T-cell (primary cell): ENCODE data around the gene KRTAP10-12. TPM values are rescaled to one million over a fixed set of nuclear protein-coding genes. Genes with fewer than 3 reads are reported as not detected.

Source experiments
- ATAC-seq, 4 experiments: fragments of 200-7000 bp in 3 of 4; fragments of 150-1000 bp in 1 of 4; cut with Tn5 transposase; replicated peaks in 1 of 4; 1 replicate in 3 of 4; 2 replicates in 1 of 4; pipeline ENCODE4 v1.10.0; 2021; ENCODE audit warnings: moderate library complexity in 3 of 4, mild to moderate bottlenecking in 2 of 4, moderate number of reproducible peaks in 1 of 4
- CTCF ChIA-PET, 2 donors: fragments of 300-600 bp; sonication (Branson Sonifier 250); formaldehyde crosslinking; loops; one replicate each; lab custom pipeline; 2022; ENCODE audit warnings: antibody characterized with exemption in 2 of 2; lab: Charles Lee
- POLR2A ChIA-PET, 2 donors: fragments of 300-600 bp; sonication (Branson Sonifier 250); formaldehyde crosslinking; loops; one replicate each; lab custom pipeline; 2022; ENCODE audit warnings: antibody characterized with exemption in 2 of 2; lab: Charles Lee
- DNase-seq, 35 experiments: peaks; one replicate each; pipeline versions ENCODE4 v3.0.0 to v3.0.0-alpha.2; 2013 to 2023
- H3K27ac ChIP-seq: one replicate; pipeline ENCODE4 v1.5.1; 2013; ENCODE audit warnings: low read length
- H3K27me3 ChIP-seq, 2 experiments: replicated peaks in 1 of 2; 1 replicate in 1 of 2; 2 replicates in 1 of 2; pipeline versions ENCODE4 v1.6.1 to v1.7.0; 2013; ENCODE audit warnings: low read length in 1 of 2, mixed read lengths in 1 of 2; ENCODE audit not compliant: control insufficient read depth in 2 of 2, insufficient read depth in 2 of 2; ENCODE audit errors: extremely low read depth in 1 of 2
- H3K36me3 ChIP-seq, 2 donors: 1 replicate in 1 of 2; 2 replicates in 1 of 2; pipeline versions ENCODE4 v1.6.1 to v1.7.0; 2013; ENCODE audit warnings: low read length in 1 of 2; ENCODE audit not compliant: control insufficient read depth in 2 of 2, insufficient read depth in 1 of 2; ENCODE audit errors: extremely low read depth in 1 of 2
- H3K4me1 ChIP-seq, 2 experiments: 1 replicate in 1 of 2; 2 replicates in 1 of 2; pipeline versions ENCODE4 v1.6.1 to v1.7.0; 2013; ENCODE audit warnings: low read length in 2 of 2, mixed read lengths in 1 of 2; ENCODE audit not compliant: insufficient read depth in 2 of 2, control insufficient read depth in 1 of 2; ENCODE audit errors: extremely low read depth in 1 of 2
- H3K4me3 ChIP-seq, 2 donors: 1 replicate in 1 of 2; 2 replicates in 1 of 2; pipeline versions ENCODE4 v1.5.1 to v1.7.0; 2013; ENCODE audit warnings: mild to moderate bottlenecking in 2 of 2, low read length in 1 of 2, moderate library complexity in 1 of 2; ENCODE audit not compliant: control insufficient read depth in 1 of 2; ENCODE audit errors: extremely low read depth in 1 of 2
- H3K9me3 ChIP-seq: 2 replicates; pipeline ENCODE4 v1.7.0; 2013
- H3K27ac Mint-ChIP-seq, 2 donors: one replicate each; pipeline ENCODE4 v1.8.0; 2020 to 2021; ENCODE audit warnings: mild to moderate bottlenecking in 2 of 2, mixed read lengths in 2 of 2
- H3K27me3 Mint-ChIP-seq, 2 donors: one replicate each; pipeline ENCODE4 v1.8.0; 2021 to 2022; ENCODE audit warnings: mixed read lengths in 2 of 2
- H3K36me3 Mint-ChIP-seq: one replicate; pipeline ENCODE4 v1.8.0; 2021; ENCODE audit warnings: mixed read lengths
- H3K4me1 Mint-ChIP-seq, 3 donors: one replicate each; pipeline ENCODE4 v1.8.0; 2020 to 2022; ENCODE audit warnings: mixed read lengths in 3 of 3, mild to moderate bottlenecking in 1 of 3
- H3K4me3 Mint-ChIP-seq, 3 donors: one replicate each; pipeline ENCODE4 v1.8.0; 2020 to 2022; ENCODE audit warnings: mild to moderate bottlenecking in 3 of 3, mixed read lengths in 3 of 3, moderate library complexity in 3 of 3
- H3K9me3 Mint-ChIP-seq, 3 donors: one replicate each; pipeline ENCODE4 v1.8.0; 2020 to 2022; ENCODE audit warnings: mixed read lengths in 3 of 3
- WGBS: methylation state at CpG from one replicate; pipeline ENCODE4 v1.1.5; 2013; ENCODE audit warnings: missing lambda C conversion rate; ENCODE audit not compliant: insufficient coverage; 5-methylcytosine and 5-hydroxymethylcytosine counted together
- total RNA-seq, 35 experiments: library from RNA in 6 of 35; stranded (reverse) in 6 of 35; fragments of 120-200 nt in 1 of 35; gene quantifications; one replicate each; pipeline versions ENCODE4 v1.2.1 to v1.2.4 and lab custom pipeline; 2013 to 2026

The KRTAP10-12 gene
- total RNA-seq, 5 donors from 2014 or later (not counting 1 experiment from before 2014, with no cell fraction given), result not detected

DNA sequence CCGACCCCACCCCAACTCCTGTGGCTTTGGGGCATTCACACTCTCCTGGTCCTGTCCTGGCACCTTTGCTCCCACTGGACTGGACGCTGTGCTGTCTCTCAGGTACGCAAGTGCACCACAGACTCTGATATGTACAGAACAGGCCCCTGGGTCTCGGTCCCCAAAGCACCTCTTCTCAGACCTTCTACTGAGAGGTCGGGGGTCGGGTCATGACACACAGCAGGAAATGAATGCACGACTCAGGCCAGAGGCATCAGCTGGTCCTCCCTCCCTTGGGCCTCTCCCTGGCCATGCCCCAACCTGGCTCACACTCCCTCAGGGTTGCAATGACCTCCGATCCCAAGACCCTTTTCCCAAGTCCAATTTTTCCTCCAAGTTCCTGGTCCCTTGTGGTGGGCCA lies 1.8 kb upstream of the KRTAP10-12 start:
- ChIA-PET POLR2A (no interaction called here), CTCF (interaction anchor here in 1 of 2 donors (0.8 kb wide), 1 partner anchor 99 kb away, joined by 7 read pairs; no protein-coding TSS in a partner anchor)
- no peaks in the 10 kb centered on the region for H3K36me3 ChIP-seq
- H3K9me3 Mint-ChIP-seq, result peaks cover 6 to 22% (median 14%) of the 10 kb centered on the region in 3 donors
- WGBS, result 75% methylated on average over 4 of the region's 8 CpGs
- H3K4me3 Mint-ChIP-seq, result no peak overlapping the region
- H3K27me3 ChIP-seq, result peaks cover 3 to 41% of the 10 kb centered on the region in 2 experiments
- H3K9me3 ChIP-seq, result peaks cover 2% of the 10 kb centered on the region
- no peaks in the 10 kb centered on the region for H3K36me3 Mint-ChIP-seq
- peaks cover 0 to 7% of the 10 kb centered on the region in 2 experiments for H3K4me1 ChIP-seq
- H3K27me3 Mint-ChIP-seq, result peaks cover 37 to 41% of the 10 kb centered on the region in 2 donors
- H3K27ac Mint-ChIP-seq, result no peak overlapping the region
- ATAC-seq (no peak), DNase-seq (no peak)
- no peak overlapping the region for H3K4me3 ChIP-seq
- H3K27ac ChIP-seq, result no peak overlapping the region
- peaks cover 18 to 27% (median 22%) of the 10 kb centered on the region in 3 donors for H3K4me1 Mint-ChIP-seq

DNA sequence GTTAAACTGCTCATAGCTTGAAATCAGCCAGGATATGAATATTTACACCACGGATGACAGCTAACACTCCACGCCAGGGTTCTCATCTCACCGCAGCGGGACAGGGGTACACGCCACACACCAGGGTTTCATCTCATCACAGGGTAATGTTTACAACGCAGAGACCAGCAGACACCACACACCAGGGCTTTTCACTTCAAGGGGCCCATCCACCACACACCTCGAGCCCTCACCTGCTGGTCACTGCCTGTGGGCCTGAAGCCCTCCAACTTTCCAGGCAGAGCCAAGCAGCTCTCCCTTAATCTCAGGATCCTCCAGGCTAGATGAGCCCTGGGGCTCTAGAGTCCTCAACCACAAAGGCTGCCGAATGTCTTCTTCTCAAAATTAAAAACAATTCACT lies 1.3 kb upstream of the KRTAP10-12 start:
- Mint-ChIP-seq H3K9me3 (peaks cover 6 to 22% (median 14%) of the 10 kb centered on the region in 3 donors), H3K27ac (no peak overlapping the region), H3K4me3 (no peak overlapping the region), H3K36me3 (no peaks in the 10 kb centered on the region), H3K4me1 (peaks cover 18 to 27% (median 22%) of the 10 kb centered on the region in 3 donors), H3K27me3 (peaks cover 37 to 46% of the 10 kb centered on the region in 2 donors)
- ChIA-PET POLR2A (no interaction called here), CTCF (no interaction called here)
- WGBS, result 84% methylated on average over 7 of the region's 8 CpGs
- Histone ChIP-seq H3K27me3 (peaks cover 4 to 45% of the 10 kb centered on the region in 2 experiments), H3K9me3 (peaks cover 2% of the 10 kb centered on the region), H3K4me1 (peaks cover 0 to 7% of the 10 kb centered on the region in 2 experiments), H3K36me3 (no peaks in the 10 kb centered on the region), H3K4me3 (no peak overlapping the region), H3K27ac (no peak overlapping the region)
- DNase-seq (no peak), ATAC-seq (no peak)

DNA sequence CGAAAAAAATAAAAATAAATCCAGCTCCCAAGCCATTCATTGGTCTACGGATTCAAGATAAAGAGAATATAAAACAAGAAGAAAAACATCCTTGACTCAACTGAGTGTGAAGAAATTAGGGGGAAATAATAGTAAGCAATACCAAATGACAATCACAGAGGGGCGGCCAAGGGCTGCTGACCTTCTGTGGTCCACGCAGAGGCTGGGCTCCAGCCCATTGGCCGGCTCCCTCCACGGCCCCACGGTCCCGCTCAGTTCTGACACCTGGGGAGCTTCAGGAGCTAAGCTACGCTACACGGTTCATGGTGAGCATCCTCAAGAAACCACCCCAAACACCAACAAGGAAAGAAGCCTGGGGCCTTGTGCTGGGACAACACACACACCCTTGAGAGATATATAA lies 400 bp upstream of the KRTAP10-12 start:
- peaks cover 2% of the 10 kb centered on the region for H3K9me3 ChIP-seq
- WGBS, result 90% methylated on average over 2 of the region's 10 CpGs
- peaks cover 6 to 22% (median 14%) of the 10 kb centered on the region in 3 donors for H3K9me3 Mint-ChIP-seq
- peaks cover 0 to 7% of the 10 kb centered on the region in 2 experiments for H3K4me1 ChIP-seq
- peaks cover 4 to 55% of the 10 kb centered on the region in 2 experiments for H3K27me3 ChIP-seq
- no peak overlapping the region for H3K27ac Mint-ChIP-seq
- ChIA-PET CTCF (interaction anchor here in 1 of 2 donors (0.7 kb wide), 1 partner anchor 11 kb away, joined by 3 read pairs; no protein-coding TSS in a partner anchor), POLR2A (no interaction called here)
- DNase-seq, result no peak
- no peaks in the 10 kb centered on the region for H3K36me3 Mint-ChIP-seq
- no peak overlapping the region for H3K4me3 ChIP-seq
- H3K36me3 ChIP-seq, result no peaks in the 10 kb centered on the region
- H3K4me3 Mint-ChIP-seq, result no peak overlapping the region
- no peak for ATAC-seq
- H3K27ac ChIP-seq, result no peak overlapping the region
- H3K4me1 Mint-ChIP-seq, result peaks cover 10 to 21% (median 18%) of the 10 kb centered on the region in 3 donors
- H3K27me3 Mint-ChIP-seq, result peaks cover 47 to 54% of the 10 kb centered on the region in 2 donors

DNA sequence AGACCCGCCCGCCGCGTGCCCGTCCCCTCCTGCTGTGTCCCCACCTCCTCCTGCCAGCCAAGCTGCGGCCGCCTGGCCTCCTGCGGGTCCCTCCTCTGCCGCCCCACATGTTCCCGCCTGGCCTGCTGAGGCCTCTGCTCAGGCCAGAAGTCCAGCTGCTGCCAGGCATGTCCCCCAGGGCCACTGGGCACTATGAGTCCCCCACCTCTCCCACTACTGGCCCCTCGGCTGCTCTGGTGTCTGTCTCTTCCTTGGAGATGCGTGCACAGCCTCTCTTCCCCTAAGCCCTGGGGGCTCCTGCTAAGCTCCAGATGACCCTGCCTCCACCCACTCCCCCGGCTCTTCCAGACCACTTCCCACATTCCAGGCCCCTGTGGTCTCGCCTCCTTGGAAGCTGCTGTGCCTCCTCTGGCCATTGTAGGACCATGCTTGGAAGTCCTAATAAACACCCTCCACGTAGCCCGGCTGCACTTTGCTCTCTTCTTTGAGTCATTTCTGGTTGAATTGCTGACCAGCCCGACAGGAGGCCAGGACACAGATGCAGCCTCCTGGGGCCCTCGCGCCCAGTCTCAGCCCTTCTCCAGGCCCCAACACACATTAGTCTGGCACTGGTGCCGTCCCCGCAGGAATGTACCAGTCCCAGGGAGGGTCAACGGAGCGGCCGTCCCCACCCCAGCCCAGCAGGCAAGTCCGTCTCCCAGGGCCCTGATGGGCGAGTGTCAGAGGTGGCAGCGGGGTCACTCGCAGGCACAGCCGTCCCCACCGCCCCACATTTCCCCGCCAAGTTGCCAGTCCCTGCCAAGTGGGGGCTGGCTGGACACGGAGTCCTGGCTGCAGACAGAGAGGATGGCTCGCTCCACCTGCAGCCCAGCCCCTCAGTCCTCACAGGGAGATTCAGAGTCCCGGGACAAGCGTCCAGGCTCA lies 1.1 kb downstream of the KRTAP10-12 start:
- WGBS, result 45% methylated on average over 27 of the region's 35 CpGs
- DNase-seq (no peak), ATAC-seq (no peak)
- Mint-ChIP-seq H3K27me3 (peaks cover 58 to 68% of the 10 kb centered on the region in 2 donors), H3K4me3 (no peak overlapping the region), H3K27ac (peak overlapping the region in 1 of 2 donors; percentile 78), H3K4me1 (peaks cover 5 to 20% (median 13%) of the 10 kb centered on the region in 3 donors), H3K9me3 (peaks cover 3 to 9% (median 7%) of the 10 kb centered on the region in 3 donors), H3K36me3 (no peaks in the 10 kb centered on the region)
- H3K27ac ChIP-seq, result no peak overlapping the region
- no peak overlapping the region for H3K4me3 ChIP-seq
- H3K27me3 ChIP-seq, result peaks cover 4 to 70% of the 10 kb centered on the region in 2 experiments
- H3K36me3 ChIP-seq, result no peaks in the 10 kb centered on the region
- H3K9me3 ChIP-seq, result peaks cover 2% of the 10 kb centered on the region
- POLR2A ChIA-PET, result no interaction called here
- peaks cover 0 to 7% of the 10 kb centered on the region in 2 experiments for H3K4me1 ChIP-seq
- CTCF ChIA-PET, result no interaction called here

DNA sequence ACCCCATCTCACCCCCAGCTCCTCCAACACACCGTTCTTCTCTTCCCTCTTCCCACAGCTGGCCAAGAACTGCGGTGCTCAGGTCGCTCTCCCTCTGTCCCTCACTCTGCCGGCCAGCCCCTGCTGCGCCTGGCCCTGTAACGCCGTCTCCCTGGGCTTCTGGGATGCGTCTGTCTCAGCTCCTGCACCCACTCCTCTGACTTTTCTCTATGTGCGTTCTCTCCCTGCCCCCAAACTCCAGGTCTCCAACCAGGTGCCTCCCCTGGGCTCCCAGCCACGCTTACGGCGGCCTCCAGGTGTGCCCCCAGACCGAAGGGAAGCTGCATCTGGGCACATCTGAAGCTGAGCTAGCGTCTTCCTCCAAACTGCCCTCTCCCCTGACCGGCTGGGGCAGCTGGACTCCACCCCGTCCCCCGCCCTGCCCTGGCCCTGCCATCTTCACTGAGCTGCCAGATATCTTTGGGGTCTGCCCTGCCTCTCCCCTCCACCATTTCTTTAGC lies 2.6 kb downstream of the KRTAP10-12 start:
- DNase-seq (peak in 1 of 35 experiments; percentile 21), ATAC-seq (no peak)
- Histone ChIP-seq H3K36me3 (no peaks in the 10 kb centered on the region), H3K4me1 (peaks cover 0 to 7% of the 10 kb centered on the region in 2 experiments), H3K4me3 (no peak overlapping the region), H3K27me3 (peaks cover 9 to 84% of the 10 kb centered on the region in 2 experiments), H3K27ac (no peak overlapping the region), H3K9me3 (no peaks in the 10 kb centered on the region)
- Mint-ChIP-seq H3K4me1 (peaks cover 5 to 17% (median 9%) of the 10 kb centered on the region in 3 donors), H3K36me3 (no peaks in the 10 kb centered on the region), H3K27ac (peak overlapping the region in 1 of 2 donors; percentile 43), H3K27me3 (peaks cover 66 to 78% of the 10 kb centered on the region in 2 donors), H3K9me3 (no peaks in the 10 kb centered on the region), H3K4me3 (no peak overlapping the region)
- POLR2A ChIA-PET, result no interaction called here
- CTCF ChIA-PET, result no interaction called here
- WGBS, result 52% methylated on average over 17 of the region's 17 CpGs
